ENCODE results near the gene TMEM141.
"Not testable (repeated sequence)": the region's sequence is repeated elsewhere in the genome, so short reads cannot be mapped to it uniquely, and the experiment has no call there.

TMEM141 gene

GRCh38 chr9:136837146-136837855 is 46.2 kb downstream of the TMEM141 start:
- DNase-seq (ENCODE audit: low spot score): no peak
- Histone ChIP-seq H3K4me3 (ENCODE audit: severe bottlenecking) (no peak overlapping the region), H3K4me1 (ENCODE audit: insufficient read depth, poor library complexity, severe bottlenecking) (no peaks in the 10 kb centered on the region), H3K27ac (ENCODE audit: poor library complexity, severe bottlenecking) (no peak overlapping the region), H3K27me3 (ENCODE audit: insufficient read depth, poor library complexity, severe bottlenecking) (no peaks in the 10 kb centered on the region), H3K36me3 (ENCODE audit: low read depth) (0 out of 2 replicates have a peak, but pooled peaks cover 3% of the 10 kb centered on the region), H3K9me3 (ENCODE audit: severe bottlenecking) (no peaks in the 10 kb centered on the region)
- TF ChIP-seq CTCF (IDR thresholded peaks at IDR 0.05; ENCODE audit: poor library complexity, severe bottlenecking): no peak
- ATAC-seq (ENCODE audit: low read depth): no peak

DNA sequence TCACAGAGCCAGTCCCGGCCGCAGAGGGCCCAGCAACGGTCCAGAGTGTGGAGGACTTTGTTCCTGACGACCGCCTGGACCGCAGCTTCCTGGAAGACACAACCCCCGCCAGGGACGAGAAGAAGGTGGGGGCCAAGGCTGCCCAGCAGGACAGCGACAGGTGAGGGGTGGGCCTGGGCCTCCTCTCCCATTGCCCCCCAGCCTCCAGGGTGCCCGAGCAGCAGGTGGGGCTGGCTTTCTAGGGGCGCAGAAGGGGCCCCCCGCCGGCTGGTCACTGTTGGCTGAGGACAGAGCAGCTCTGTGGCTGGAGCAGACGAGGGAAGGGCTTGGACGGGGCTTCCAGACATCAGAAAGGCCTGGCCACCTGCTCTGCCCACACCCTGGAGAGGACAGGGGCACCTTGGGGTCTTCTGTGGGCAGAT is 46.7 kb downstream of the TMEM141 start:
- not testable (repeated sequence) for DNase-seq (ENCODE audit: low spot score); H3K4me1 ChIP-seq (ENCODE audit: insufficient read depth, poor library complexity, severe bottlenecking); H3K27me3 ChIP-seq (ENCODE audit: insufficient read depth, poor library complexity, severe bottlenecking); H3K36me3 ChIP-seq (ENCODE audit: low read depth); H3K9me3 ChIP-seq (ENCODE audit: severe bottlenecking); ATAC-seq (ENCODE audit: low read depth); H3K4me3 ChIP-seq (ENCODE audit: severe bottlenecking); H3K27ac ChIP-seq (ENCODE audit: poor library complexity, severe bottlenecking)

GRCh38 chr9:136838314-136839228 is 47.4 kb downstream of the TMEM141 start:
- no peaks in the 10 kb centered on the region for H3K36me3 ChIP-seq (ENCODE audit: low read depth)

GRCh38 chr9:136839229-136840139 is 48.3 kb downstream of the TMEM141 start:
- Histone ChIP-seq H3K9me3 (ENCODE audit: severe bottlenecking) (no peaks in the 10 kb centered on the region), H3K27ac (ENCODE audit: poor library complexity, severe bottlenecking) (no peak overlapping the region), H3K36me3 (ENCODE audit: low read depth) (no peaks in the 10 kb centered on the region), H3K4me1 (ENCODE audit: insufficient read depth, poor library complexity, severe bottlenecking) (no peaks in the 10 kb centered on the region), H3K27me3 (ENCODE audit: insufficient read depth, poor library complexity, severe bottlenecking) (peaks cover 10% of the 10 kb centered on the region), H3K4me3 (ENCODE audit: severe bottlenecking) (no peak overlapping the region)
- ATAC-seq (ENCODE audit: low read depth) (no peak), DNase-seq (ENCODE audit: low spot score) (no peak)
- no peak for TF ChIP-seq CTCF (IDR thresholded peaks at IDR 0.05; ENCODE audit: poor library complexity, severe bottlenecking)

More at GRCh38 chr9:136838314-136839228, 47.4 kb downstream of the TMEM141 start:
- Histone ChIP-seq H3K27ac (ENCODE audit: poor library complexity, severe bottlenecking) (no peak overlapping the region), H3K4me1 (ENCODE audit: insufficient read depth, poor library complexity, severe bottlenecking) (no peaks in the 10 kb centered on the region), H3K9me3 (ENCODE audit: severe bottlenecking) (no peaks in the 10 kb centered on the region), H3K27me3 (ENCODE audit: insufficient read depth, poor library complexity, severe bottlenecking) (peaks cover 1% of the 10 kb centered on the region), H3K4me3 (ENCODE audit: severe bottlenecking) (no peak overlapping the region)
- DNase-seq (ENCODE audit: low spot score) (no peak), ATAC-seq (ENCODE audit: low read depth) (no peak)
- TF ChIP-seq CTCF (IDR thresholded peaks at IDR 0.05; ENCODE audit: poor library complexity, severe bottlenecking): no peak

Measured in RWPE2 (cell line).